ENCODE results near the gene DNAJC1. TPM values are rescaled to one million over a fixed set of nuclear protein-coding genes. Genes with fewer than 3 reads are reported as not detected.

The DNAJC1 gene
- total and polyA plus RNA-seq, 2 of the 4 experiments (the other 2 are of a cell fraction), result 12.7 to 13.3 TPM

GRCh38 chr10:21953585-21954057 lies 49.9 kb downstream of the DNAJC1 start:
- DNase-seq (peak; percentile 61), ATAC-seq (ENCODE audit: low read depth) (peak; percentile 14; the same call in 1 of the 2 replicates)
- intact Hi-C loops (cut with micrococcal nuclease) (loop anchor here (1.0 to 10.0 kb wide), 6 partner anchors 201 to 876 kb away; partner anchors contain the start of gene SKIDA1), in situ Hi-C loops (cut with MboI; ENCODE audit: low sequenced_read_pairs) (loop anchor here (25.0 kb wide), 1 partner anchor 866 kb away; no protein-coding TSS in a partner anchor), dilution Hi-C loops (cut with HindIII; ENCODE audit: low sequenced_read_pairs, unreplicated experiment) (no loop called here)
- Histone ChIP-seq H2BK15ac (ENCODE audit: low read depth, low read length) (no peak overlapping the region), H3K4me2 (ENCODE audit: low read depth, low read length) (no peak overlapping the region), H4K8ac (ENCODE audit: low read depth in 2 of 2, low read length in 2 of 2) (no peak overlapping the region), H3K9me3 (ENCODE audit: control insufficient read depth, insufficient read depth, low read length) (no peaks in the 10 kb centered on the region), H2BK5ac (ENCODE audit: low read depth, low read length, poor library complexity, severe bottlenecking) (no peak overlapping the region), H3K9me1 (ENCODE audit: insufficient read depth, low read length) (no peaks in the 10 kb centered on the region), H3K4me1 (ENCODE audit: control insufficient read depth, insufficient read depth, low read length) (no peaks in the 10 kb centered on the region), H2BK20ac (ENCODE audit: low read depth, low read length) (no peak overlapping the region), H2AFZ (replicated peaks; ENCODE audit: low read length, poor library complexity) (no peak overlapping the region), H3K36me3 (ENCODE audit: control insufficient read depth, insufficient read depth, low read length) (no peaks in the 10 kb centered on the region), H2AK5ac (ENCODE audit: low read depth, low read length) (no peak overlapping the region), H4K5ac (ENCODE audit: low read depth, low read length) (no peak overlapping the region), H3K4me3 (ENCODE audit: insufficient read depth, low read depth, low read length) (no peak overlapping the region), H3K9ac (ENCODE audit: low read depth, low read length) (no peak overlapping the region), H3K18ac (ENCODE audit: low read depth, low read length) (no peak overlapping the region), H3K79me1 (ENCODE audit: low read depth in 1 of 2, low read length in 2 of 2) (peaks cover 6 to 15% of the 10 kb centered on the region in 2 experiments; a peak in 2 of 4 replicates), H3K27me3 (ENCODE audit: control insufficient read depth, insufficient read depth, low read length) (no peaks in the 10 kb centered on the region), H3K56ac (ENCODE audit: extremely low read depth, insufficient read depth, low read length) (no peak overlapping the region), H3K14ac (replicated peaks; ENCODE audit: low read depth, low read length) (no peak overlapping the region), H3K23ac (ENCODE audit: low read depth, low read length) (no peak overlapping the region), H4K20me1 (ENCODE audit: insufficient read depth, low read length) (no peaks in the 10 kb centered on the region), H2AK9ac (replicated peaks; ENCODE audit: low read depth, low read length, poor library complexity) (no peak overlapping the region), H2BK120ac (ENCODE audit: low read depth, low read length) (no peak overlapping the region), H3K4ac (ENCODE audit: low read depth, low read length) (no peak overlapping the region), H3K27ac (ENCODE audit: insufficient read depth, low read length) (no peak overlapping the region), H4K91ac (ENCODE audit: insufficient read depth, low read depth, low read length) (no peak overlapping the region)
- POLR2A ChIA-PET (ENCODE audit: unreplicated experiment), result interaction anchor here (0.6 kb wide), 2 partner anchors 23 to 294 kb away, joined by 6 to 16 read pairs; no protein-coding TSS in a partner anchor
- no TSS peak for BruUV-seq (replicated peaks)
- CTCF ChIA-PET, result interaction anchor here (0.6 to 0.7 kb wide), 2 partner anchors 10 to 27 kb away, joined by 3 to 4 read pairs; no protein-coding TSS in a partner anchor
- no peak for TF ChIP-seq CHD1 (IDR thresholded peaks at IDR 0.05; ENCODE audit: low read depth, low read length)
- peak; percentile 53 for TF ChIP-seq CTCF (conservative IDR thresholded peaks at IDR 0.05; ENCODE audit: low read depth, low read length)
- peak; percentile 37 for TF ChIP-seq SMC3 (IDR thresholded peaks at IDR 0.05; ENCODE audit: low read depth, low read length)
- TF ChIP-seq RAD21 (IDR thresholded peaks at IDR 0.05; ENCODE audit: low read length), result peak; percentile 60
- no CpG with 5 or more reads among the region's 1 CpG for WGBS, 2 experiments (ENCODE audit: extremely low coverage in 2 of 2, insufficient read length in 1 of 2)

All from IMR-90 (cell line).